HG03439 (cell line): ENCODE data around the gene TFF1.

Source experiments
- ATAC-seq: cut with Tn5 transposase; IDR thresholded peaks from one replicate; pipeline ENCODE4 v1.9.1; 2021; ENCODE audit warnings: mild to moderate bottlenecking, moderate library complexity; ENCODE audit not compliant: unreplicated experiment

The TFF1 gene

DNA sequence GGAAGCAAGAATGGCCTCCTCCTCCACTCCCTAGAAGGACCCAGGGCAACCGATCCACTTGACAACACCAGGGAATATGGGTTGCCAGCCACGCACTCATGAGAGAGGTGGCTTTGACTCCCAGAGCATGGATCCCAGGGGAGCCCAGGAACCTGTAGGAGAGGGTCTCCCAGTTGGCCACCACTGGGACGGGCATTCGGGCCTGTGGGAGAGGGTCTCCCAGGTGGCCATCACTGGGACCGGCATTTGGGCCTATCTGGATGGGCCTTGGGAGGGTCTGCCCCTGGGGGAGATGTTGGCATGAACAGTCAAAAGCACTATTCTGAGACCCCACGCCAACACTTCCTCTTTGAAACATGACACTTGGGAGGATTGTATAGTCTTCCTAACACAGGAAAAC lies 565 bp downstream of the TFF1 start:
- ATAC-seq: no peak

DNA sequence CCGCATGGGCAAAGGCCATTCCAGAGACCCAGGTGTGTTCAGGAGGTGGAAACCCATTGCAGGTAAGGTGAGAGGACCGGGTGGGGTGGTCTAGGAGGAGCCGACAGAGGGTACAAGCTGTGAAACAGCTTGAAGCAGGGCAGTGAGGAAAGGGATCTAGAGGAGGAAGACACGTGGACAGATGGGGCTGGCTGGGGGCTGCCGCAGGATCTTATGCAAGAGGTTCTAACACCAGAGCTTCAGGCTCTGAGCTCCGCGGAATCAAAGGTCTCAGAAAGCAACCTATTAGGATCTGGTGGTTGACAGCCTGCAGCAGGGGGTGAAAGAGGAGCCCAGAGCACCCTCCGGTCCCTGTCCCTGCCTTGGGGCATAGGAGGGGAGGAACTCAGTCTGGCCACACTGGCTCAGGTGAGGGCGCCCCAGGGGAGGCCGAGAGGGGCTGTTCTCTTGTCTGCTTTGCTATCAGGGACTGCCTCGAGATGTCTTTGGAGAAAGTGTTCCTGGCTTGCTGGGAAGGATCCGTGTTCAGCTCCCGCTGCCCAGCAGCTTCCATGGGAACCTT lies 1.9 kb downstream of the TFF1 start:
- ATAC-seq: no peak

DNA sequence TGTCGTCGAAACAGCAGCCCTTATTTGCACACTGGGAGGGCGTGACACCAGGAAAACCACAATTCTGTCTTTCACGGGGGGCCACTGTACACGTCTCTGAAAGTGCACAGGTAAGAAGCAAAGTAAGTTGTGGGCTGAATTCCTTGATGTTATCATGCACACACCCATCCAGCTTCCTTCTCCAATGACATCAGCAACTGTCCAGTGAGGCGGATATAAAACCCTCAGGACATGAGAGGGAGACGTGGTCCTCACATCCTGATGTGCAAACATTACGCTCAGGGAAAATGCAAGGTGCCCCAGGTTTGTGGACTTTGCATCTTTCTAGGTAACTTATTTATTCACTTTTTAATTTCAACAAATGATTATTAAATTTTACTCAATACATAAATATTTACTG lies 3.0 kb downstream of the TFF1 start:
- no peak for ATAC-seq

DNA sequence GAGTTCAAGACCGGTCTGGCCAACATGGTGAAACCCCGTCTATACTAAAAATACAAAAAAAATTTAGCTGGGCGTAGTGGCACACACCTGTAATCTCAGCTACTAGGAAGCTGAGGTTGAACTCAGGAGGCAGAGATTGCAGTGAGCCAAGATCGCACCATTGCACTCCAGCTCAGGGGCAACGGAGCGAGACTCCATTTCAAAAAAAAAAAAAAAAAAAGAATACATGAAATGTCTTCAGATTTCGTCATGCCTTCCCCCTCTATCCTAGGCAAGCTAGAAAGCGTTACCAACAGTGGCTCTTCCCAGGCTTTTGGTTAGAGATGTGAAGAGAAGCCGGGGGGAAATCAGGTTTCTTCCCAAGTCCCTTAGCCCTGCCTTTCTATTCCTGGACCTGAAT lies 3.6 kb downstream of the TFF1 start:
- no peak for ATAC-seq

DNA sequence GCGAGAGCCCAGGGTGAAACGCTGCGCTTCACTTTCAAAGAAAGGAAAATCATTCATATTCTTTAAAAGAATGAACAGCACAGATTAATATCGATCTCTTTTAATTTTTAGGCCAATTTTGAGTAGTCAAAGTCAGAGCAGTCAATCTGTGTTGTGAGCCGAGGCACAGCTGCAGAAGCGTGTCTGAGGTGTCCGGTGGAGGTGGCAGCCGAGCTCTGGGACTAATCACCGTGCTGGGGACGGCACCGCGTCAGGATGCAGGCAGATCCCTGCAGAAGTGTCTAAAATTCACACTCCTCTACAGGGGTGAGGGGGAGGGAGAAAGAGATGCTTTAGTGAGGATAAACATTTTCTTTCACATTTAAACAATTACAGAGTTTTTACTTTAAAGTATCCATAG lies 4.1 kb downstream of the TFF1 start:
- no peak for ATAC-seq

DNA sequence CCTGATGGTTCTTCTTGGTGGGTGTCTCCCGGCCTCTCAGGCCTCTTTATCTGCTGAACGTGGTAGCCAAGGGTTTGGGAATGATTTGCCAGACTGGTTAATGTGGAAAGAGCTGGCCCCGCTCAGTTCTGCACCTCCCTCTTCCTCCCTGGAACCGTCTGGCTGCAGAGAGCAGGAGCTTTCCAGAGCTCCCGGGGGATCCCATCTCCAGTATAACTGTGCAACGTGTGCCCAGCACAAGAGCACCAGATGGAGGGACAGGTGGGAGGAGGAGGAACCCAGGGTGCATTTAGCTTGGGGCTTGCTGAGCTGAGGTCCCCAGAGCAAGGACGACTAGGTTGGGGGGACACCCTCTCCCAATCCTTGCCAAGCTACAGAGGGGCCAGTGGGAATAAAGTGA lies 5.0 kb downstream of the TFF1 start:
- no peak for ATAC-seq

DNA sequence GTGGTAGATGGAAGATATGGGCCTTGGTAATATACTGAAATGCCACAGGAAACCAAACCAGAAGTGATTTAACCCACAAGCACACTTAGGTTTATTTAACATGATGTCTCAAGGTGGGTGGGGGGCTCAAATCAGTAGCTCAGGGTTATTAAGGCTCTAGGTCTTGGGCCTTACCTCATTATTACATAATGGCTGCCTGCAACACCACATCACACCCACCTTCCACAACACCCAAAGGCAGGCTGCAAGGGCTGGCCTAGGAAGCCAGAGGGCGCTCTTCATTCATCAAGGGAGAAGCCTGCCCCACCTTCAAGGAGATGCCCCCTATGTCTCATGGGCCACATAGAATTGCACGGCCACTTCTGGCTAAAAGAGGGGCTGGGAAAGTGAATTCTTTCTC lies 6.0 kb downstream of the TFF1 start:
- ATAC-seq: no peak

DNA sequence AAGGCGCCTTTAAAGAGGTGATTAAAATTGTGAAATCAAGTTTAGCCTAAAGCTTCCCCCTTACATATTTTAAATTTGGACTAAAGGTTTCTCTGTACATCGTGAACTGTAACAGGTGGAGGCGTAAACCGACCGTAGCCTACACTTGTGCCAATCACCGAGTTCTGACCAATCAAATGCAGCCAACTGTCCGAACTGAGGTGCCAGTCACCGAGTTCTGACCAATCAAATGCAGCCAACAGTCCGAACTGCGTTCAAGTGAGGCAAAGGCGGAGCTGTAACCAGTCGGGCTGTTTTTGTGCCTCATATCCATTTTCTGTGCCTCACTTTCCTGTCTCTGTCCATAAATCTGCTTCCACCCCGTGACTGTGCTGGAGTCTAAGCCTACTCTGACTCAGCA lies 7.4 kb downstream of the TFF1 start:
- ATAC-seq: no peak

DNA sequence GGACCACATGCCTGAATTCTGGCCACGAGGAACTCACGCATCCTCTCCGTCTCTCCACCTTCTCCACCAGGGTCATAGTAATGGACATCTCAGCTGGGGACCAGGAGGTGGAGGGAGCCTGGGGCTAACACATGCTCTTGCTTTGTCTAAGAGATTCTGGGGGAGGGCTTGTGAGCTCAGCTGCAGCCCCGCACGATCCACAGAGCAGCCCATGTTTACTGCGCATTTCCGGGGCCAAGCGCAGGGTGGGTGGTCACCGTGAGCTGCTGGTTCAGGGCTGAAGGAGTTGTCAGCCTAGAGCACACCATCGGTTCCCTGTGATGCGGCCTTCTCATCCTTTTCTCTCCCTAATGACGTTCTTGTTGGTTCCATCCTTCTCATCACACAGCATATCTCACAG lies 8.1 kb downstream of the TFF1 start:
- ATAC-seq: no peak

DNA sequence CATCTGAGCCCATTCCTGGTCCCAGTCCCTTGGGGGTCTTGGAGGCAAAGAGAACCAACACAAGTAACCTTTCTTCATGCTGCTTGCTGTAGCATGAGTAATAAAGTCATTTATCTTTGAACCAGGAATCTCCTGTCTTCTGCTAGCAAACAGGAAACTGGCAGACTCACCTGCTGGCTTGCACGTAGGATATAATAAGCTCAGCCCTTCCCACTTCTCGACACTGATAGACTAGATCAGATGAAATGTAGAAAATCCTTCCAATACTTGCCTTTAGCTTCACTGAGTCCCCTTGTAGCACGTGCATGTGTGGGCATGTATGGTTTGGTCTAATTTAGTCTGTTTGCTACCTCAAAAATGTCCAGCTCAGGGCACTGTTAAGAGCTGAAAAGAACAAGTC lies 9.0 kb downstream of the TFF1 start:
- no peak for ATAC-seq

DNA sequence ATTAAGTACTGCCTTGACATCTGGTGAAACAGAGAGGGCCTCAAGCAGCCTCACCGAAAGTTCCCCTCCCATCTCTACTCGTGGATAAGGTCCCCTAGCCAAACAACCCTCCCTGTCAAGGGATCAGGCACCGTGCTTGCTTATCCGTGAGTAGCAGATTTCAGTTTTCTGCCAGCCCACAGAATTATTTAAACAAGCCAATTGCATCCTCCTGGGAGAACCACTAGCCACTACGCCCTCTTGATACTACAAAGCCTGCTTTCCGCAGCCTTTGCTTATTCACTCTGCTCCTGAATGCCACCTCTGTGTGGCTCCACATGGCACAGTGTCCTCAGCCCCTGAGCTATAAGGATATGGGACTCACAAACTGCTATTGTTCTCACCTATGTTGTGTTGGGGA lies 9.7 kb downstream of the TFF1 start:
- no peak for ATAC-seq

DNA sequence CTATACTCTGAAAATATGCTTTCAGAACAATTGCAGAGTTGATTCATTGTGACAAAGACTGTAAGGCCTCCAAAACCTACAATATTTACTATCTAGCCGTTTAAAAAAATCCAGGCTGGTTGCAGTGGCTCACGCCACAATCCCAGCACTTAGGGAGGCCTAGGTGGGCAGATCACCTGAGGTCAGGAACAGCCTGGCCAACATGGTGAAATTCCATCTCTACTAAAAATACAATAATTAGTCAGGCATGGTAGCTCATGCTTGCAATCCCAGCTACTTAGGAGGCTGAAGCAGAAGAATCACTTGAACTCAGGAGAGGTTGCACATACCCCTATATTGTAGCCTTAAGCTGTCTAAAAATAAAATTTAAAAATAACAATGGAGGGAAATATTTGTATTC lies 10.3 kb downstream of the TFF1 start:
- ATAC-seq: no peak

DNA sequence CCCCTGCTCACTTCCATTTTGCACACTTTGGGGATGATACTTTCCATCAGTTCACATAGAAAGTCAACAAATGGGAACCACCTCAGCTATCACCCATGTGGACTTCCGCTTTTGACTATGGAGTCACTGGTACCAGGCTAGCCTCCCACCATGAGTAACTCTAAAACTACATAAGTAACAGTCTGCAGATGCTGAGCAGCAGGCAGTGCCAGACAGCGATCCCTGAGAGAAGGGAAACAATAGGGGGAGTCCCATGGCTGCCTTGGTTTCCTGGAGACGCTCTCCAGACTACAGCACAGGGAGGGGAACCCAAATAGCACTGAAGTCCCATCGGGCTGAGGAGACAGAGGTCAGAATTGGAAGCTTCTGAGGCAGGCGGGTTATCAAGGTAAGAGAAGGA lies 12.7 kb downstream of the TFF1 start:
- no peak for ATAC-seq

DNA sequence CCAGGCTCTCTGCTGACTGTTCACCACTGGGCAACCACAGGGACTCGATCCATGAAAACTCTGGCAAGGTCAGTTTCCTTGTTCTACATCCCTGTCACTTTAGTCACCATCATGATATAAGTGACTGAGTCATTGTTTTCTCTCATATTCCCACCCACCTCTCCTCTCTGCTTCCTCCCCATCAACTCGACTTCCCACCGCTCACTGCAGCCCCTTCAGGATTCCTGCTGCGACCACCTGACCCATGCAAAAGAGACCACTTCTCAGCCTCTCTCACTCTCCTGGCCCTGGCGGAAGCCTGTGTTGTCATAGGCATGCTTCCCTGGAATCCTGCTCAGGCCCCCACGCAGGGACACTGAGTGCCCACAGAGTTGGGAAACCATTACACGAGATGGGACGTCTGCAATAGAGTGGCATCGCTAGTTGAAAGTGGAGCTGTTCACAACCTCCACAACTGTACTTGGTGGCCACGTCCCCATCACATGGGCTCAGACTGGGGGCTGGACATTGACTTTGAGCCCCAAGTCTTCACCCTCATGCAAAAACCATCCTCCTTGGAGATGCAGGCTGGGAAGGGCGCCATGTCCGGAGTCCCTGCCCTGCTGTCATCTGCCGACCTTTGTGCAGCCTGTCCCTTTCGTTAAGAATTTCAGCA lies 13.8 kb downstream of the TFF1 start:
- no peak for ATAC-seq

DNA sequence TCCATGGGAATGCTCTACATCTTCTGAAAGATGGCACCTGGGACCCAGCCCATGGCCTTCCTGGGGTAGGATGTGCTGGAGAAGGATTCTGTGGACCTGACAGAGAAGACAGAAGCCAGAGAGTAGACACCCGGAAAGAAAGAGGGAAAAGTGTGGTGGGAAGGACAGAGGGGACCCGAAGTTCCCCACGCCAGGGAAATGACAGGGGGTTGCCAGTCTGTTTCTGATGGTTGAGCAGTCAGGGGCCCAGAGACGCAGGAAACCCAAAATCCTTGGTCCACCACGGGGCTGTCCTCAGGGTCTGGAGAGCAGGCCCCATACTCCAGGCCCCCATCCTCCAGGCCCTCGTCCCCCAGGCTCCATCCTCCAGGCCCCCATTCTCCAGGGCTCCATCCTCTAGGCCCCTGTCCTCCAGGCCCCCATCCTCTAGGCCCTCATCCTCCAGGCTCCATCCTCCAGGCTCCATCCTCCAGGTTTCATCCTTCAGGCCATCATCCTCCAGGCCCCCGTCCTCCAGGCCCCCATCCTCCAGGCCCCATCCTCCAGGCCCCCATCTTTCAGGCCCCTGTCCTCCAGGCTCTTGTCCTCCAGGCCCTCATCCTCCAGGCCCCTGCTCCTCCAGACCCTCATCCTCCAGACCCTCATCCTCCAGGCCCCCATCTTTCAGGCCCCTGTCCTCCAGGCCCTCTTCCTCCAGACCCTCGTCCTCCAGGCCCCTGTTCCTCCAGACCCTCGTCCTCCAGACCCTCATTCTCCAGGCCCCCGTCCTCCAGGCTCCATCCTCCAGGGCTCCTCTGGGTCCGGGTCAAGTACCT lies 14.5 kb downstream of the TFF1 start:
- ATAC-seq: no peak

DNA sequence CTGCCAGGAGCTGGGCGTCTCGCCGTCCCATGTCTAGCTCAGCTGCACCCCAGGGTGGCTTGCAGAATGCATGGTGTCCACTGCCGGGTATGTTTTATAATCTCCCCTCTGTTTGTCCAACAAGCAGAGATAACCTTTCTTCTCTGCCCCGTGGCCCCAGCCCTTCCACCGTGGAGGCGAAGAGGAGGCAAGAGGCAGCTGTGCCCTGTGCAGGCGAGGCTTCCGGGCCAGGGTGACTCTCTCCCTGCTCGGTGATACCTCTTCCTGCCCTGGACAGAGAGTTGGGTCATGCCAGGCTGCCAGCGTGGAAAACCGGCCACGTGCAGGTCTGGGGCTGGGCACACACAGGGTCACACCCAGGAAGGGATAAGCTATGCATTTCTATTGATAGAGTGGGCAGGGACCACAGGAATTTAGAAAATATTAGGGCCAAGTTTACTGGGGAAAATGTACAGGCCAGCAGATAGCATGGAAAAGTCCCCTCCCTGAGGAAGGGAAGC lies 15.4 kb downstream of the TFF1 start, which contains the start of gene TFF2:
TFF2 (minus strand) TSS at position 68 of the 500 bp plus-strand sequence; CDS start at position 31, 37 bp downstream.
- ATAC-seq: no peak

DNA sequence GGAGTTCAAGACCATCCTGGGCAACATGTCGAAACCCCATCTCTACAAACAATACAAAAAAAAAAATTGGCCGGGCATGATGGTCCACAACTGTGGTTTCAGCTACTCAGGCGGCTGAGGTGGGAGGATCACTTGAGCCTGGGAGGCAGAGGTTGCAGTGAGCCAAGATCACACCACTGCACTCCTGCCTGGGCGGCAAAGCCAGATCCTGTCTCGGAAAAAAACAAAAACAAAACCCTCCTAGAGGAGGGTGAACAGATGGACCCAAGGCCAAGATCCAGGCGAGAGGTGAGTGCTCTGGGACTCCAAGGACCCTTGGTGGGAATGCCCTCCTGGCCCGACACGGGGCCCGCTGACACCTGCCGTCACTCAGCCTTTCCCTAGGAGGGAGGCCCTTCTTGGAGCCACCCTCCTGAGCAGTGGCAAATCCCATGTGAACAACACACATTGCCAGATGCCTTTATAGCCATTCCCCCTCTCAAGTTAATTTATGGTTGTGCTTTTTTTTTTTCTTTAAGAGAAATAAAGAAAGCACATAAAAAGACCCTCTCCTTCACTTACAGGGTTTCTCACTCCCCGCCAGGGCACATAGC lies 15.9 kb downstream of the TFF1 start:
- ATAC-seq: no peak

DNA sequence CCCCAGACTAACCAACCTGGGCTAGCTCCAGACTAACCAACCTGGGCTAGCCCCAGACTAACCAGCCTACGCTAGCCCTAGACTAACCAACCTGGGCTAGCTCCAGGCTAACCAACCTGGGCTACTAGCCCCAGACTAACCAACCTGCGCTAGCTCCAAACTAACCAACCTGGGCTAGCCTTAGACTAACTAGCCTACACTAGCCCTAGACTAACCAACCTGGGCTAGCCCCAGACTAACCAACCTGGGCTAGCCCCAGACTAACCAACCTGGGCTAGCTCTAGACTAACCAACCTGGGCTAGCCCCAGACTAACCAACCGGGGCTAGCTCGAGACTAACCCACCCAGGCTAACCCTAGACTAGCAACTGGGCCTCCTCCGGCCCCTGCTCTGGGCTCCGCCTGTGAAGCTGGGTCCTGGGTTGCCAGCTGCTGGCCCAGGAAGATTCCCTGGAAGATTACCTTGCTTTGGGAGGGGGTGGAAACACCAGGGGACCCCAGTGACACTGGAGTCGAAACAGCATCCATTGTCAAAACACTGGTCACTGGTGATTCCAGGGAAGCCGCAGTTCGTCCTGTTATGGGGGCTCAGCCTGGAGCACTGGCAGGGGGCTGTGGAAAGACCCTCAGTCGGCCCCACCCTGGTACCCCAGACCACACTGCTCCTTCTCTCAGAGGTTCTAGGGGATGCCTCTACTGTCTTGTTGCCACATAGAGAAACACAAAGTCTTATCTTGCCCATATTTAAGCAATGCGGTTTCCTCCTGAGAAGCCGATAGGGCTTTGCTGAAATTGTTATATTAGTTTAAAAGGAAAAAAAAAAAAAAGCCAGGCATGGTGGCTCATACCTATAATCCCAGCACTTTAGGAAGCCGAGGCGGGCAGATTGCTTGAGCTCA lies 16.7 kb downstream of the TFF1 start:
- no peak for ATAC-seq

DNA sequence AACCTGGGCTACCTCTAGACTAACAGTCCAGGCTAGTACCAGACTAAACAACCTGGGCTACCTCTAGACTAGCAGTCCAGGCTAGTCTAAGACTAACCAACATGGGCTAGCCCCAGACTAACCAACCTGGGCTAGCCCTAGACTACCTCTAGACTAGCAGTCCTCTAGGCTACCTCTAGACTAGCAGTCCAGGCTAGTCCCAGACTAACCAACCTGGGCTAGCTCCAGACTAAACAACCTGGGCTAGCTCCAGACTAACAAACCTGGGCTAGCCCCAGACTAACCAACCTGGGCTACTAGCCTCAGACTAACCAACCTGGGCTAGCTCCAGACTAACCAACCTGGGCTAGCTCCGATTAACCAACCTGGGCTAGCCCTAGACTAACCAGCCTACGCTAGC lies 17.6 kb downstream of the TFF1 start:
- ATAC-seq: no peak

DNA sequence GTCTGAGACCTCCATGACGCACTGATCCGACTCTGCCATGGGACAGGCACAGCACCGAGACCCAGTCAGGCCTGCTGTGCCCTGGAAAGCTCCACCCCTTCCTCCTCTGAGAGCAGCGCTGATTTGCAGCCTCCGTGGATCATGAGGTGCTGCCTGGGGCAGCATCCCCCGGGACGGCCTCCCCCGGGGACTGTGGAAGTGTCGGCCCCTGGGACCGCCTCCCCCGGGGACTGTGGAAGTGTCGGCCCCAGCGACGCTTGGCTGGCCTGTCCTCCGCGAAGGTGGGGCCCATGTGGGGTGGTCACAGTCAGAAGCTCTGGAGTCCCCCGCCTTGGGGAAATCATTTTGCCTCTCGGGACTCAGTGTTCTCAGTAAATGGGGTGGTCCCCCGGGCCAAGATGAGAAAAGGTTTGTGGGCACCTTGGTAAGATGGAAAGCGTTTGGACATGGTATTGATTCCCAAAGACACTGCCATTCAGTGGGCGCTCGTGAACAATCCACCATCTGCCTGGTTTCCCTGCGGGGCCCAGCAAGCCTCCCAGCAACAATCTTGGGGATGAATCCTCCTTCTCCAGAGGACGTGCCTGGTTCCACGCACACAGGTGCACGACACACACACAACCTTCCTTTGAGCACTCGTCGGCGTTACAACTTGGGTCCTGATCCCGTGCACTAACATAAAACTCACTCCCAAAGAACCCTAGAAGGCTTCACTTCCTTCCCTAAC lies 18.6 kb downstream of the TFF1 start:
- no peak for ATAC-seq
